NB4 (cell line): ENCODE data around the gene PIF1.

Experiments
- MYC ChIP-seq: IDR thresholded peaks from 2 replicates; pipeline ENCODE4 v1.6.1; 2011; ENCODE audit warnings: low read depth, low read length
- POLR2A ChIP-seq: IDR thresholded peaks from 2 replicates; pipeline ENCODE4 v1.6.1; 2011; ENCODE audit warnings: mild to moderate bottlenecking; ENCODE audit not compliant: insufficient read length; ENCODE audit errors: extremely low read depth
- TF ChIP-seq, protein P1 (sequence below): IDR thresholded peaks from one replicate; pipeline ENCODE4 v1.5.1; 2012; ENCODE audit warnings: low read depth, low read length
- TF ChIP-seq, protein P2 (sequence below): IDR thresholded peaks from 2 replicates; pipeline ENCODE4 v1.6.1; 2011; ENCODE audit warnings: low read depth, low read length

DNA sequence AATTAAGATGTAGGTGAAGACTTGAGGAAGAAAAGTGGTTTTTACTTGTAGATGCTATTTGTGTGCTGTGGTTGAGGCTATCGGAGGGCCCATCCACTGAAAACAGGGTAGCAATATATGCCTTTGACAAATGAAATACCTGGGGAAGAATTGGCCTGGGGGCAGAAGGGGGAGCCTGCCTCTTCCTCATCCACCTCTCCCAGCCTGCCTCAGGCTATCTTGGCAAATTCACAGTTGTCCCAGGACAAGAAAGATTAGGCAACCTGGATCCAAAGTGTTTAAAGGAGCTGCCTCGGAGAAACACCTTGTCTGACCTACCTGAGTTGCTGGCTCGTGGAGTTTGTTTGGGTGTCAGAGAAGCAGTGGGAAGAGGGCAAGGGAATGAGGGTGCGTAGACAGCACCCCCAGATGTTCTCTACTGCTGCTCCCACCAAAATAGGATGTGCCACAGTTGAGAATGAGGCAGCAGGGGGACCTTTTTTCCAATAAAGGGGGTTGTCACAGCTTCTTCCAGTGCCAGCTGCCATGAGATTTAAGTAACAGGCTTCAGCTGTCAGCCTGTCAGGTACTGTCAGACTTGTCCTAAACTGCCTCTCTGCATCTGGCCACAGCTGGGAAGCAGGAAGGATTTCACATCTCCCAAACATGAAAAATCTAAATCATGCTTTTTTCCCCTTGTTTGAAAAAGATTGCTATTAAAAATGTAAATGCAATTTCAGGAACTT, 25.5 kb upstream of the PIF1 start:
- TF ChIP-seq, protein P1, sequence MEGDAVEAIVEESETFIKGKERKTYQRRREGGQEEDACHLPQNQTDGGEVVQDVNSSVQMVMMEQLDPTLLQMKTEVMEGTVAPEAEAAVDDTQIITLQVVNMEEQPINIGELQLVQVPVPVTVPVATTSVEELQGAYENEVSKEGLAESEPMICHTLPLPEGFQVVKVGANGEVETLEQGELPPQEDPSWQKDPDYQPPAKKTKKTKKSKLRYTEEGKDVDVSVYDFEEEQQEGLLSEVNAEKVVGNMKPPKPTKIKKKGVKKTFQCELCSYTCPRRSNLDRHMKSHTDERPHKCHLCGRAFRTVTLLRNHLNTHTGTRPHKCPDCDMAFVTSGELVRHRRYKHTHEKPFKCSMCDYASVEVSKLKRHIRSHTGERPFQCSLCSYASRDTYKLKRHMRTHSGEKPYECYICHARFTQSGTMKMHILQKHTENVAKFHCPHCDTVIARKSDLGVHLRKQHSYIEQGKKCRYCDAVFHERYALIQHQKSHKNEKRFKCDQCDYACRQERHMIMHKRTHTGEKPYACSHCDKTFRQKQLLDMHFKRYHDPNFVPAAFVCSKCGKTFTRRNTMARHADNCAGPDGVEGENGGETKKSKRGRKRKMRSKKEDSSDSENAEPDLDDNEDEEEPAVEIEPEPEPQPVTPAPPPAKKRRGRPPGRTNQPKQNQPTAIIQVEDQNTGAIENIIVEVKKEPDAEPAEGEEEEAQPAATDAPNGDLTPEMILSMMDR, result no peak
- TF ChIP-seq, protein P2, sequence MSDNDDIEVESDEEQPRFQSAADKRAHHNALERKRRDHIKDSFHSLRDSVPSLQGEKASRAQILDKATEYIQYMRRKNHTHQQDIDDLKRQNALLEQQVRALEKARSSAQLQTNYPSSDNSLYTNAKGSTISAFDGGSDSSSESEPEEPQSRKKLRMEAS, result no peak
- TF ChIP-seq POLR2A, result no peak
- no peak for TF ChIP-seq MYC
